ENCODE results near the gene PNLDC1. TPM values are rescaled to one million over a fixed set of nuclear protein-coding genes. Genes with fewer than 3 reads are reported as not detected.
"Not testable (repeated sequence)": the region's sequence is repeated elsewhere in the genome, so short reads cannot be mapped to it uniquely, and the experiment has no call there.

The PNLDC1 gene
- total RNA-seq, 1 experiment from 2014 or later, result 0.06 TPM

GRCh38 chr6:159819932-159820640, 20.0 kb downstream of the PNLDC1 start:
- DNase-seq (ENCODE audit: low read depth), result no peak

GRCh38 chr6:159821122-159821521, 21.0 kb downstream of the PNLDC1 start:
- DNase-seq (ENCODE audit: low read depth), result no peak

GRCh38 chr6:159821726-159822125, 21.6 kb downstream of the PNLDC1 start:
- no peak for DNase-seq (ENCODE audit: low read depth)

- DNase-seq (ENCODE audit: low read depth), result no peak
Observed at GRCh38 chr6:159823953-159824352, 23.9 kb downstream of the PNLDC1 start.

GRCh38 chr6:159824690-159825089, 24.6 kb downstream of the PNLDC1 start:
- not testable (repeated sequence) for DNase-seq (ENCODE audit: low read depth)

- DNase-seq (ENCODE audit: low read depth), result no peak
Observed at GRCh38 chr6:159826004-159826403, 25.9 kb downstream of the PNLDC1 start.

- no peak for DNase-seq (ENCODE audit: low read depth)
Observed at GRCh38 chr6:159826968-159827647, 27.0 kb downstream of the PNLDC1 start.

GRCh38 chr6:159828074-159828473, 28.0 kb downstream of the PNLDC1 start:
- no peak for DNase-seq (ENCODE audit: low read depth)

- DNase-seq (ENCODE audit: low read depth), result no peak
Observed at GRCh38 chr6:159829526-159829925, 29.4 kb downstream of the PNLDC1 start.

GRCh38 chr6:159830501-159831372, 30.7 kb downstream of the PNLDC1 start:
- no peak for DNase-seq (ENCODE audit: low read depth)

- DNase-seq (ENCODE audit: low read depth), result no peak
Observed at GRCh38 chr6:159831373-159831679, 31.2 kb downstream of the PNLDC1 start.

GRCh38 chr6:159832946-159833345, 32.9 kb downstream of the PNLDC1 start:
- DNase-seq (ENCODE audit: low read depth), result no peak

- no peak for DNase-seq (ENCODE audit: low read depth)
Observed at GRCh38 chr6:159833556-159833955, 33.5 kb downstream of the PNLDC1 start.

GRCh38 chr6:159833997-159834603, 34.0 kb downstream of the PNLDC1 start:
- no peak for DNase-seq (ENCODE audit: low read depth)

GRCh38 chr6:159836718-159837490, 36.8 kb downstream of the PNLDC1 start:
- DNase-seq (ENCODE audit: low read depth), result no peak

- no peak for DNase-seq (ENCODE audit: low read depth)
Observed at GRCh38 chr6:159837511-159837910, 37.4 kb downstream of the PNLDC1 start.

- DNase-seq (ENCODE audit: low read depth), result no peak
Observed at GRCh38 chr6:159838020-159838744, 38.1 kb downstream of the PNLDC1 start.

GRCh38 chr6:159842035-159842434, 42.0 kb downstream of the PNLDC1 start:
- DNase-seq (ENCODE audit: low read depth), result no peak

- no peak for DNase-seq (ENCODE audit: low read depth)
Observed at GRCh38 chr6:159844737-159845645, 44.9 kb downstream of the PNLDC1 start.

GRCh38 chr6:159848552-159848951, 48.5 kb downstream of the PNLDC1 start:
- not testable (repeated sequence) for DNase-seq (ENCODE audit: low read depth)

Data from Daoy (cell line).